Brain microvascular endothelial cell (primary cell): ENCODE results near the gene SETD7.

Experiments used
- DNase-seq: peaks from one replicate; pipeline ENCODE4 v3.0.0-alpha.2; 2020
- H3K27ac ChIP-seq: fragments of 250-450 bp; sonication (Bioruptor Pico); 2 replicates; pipeline ENCODE4 v1.5.1; 2020; ENCODE audit warnings: mild to moderate bottlenecking, moderate library complexity
- H3K27me3 ChIP-seq: fragments of 250-450 bp; sonication (Bioruptor Pico); replicated peaks from 2 replicates; pipeline ENCODE4 v1.5.1; 2020; ENCODE audit warnings: mild to moderate bottlenecking
- H3K36me3 ChIP-seq: fragments of 250-450 bp; sonication (Bioruptor Pico); replicated peaks from 2 replicates; pipeline ENCODE4 v1.5.1; 2020; ENCODE audit warnings: mild to moderate bottlenecking
- H3K4me3 ChIP-seq: 2 replicates; pipeline ENCODE4 v1.5.1; 2011; ENCODE audit warnings: low read depth, mild to moderate bottlenecking, control low read depth, low read length, moderate library complexity
- in situ Hi-C: cut with HindIII; loops from 2 replicates; pipeline ENCODE4 v1.10.0; 2017; ENCODE audit warnings: low sequenced_read_pairs, low pct_ligation_motif_present
- TF ChIP-seq, protein P1 (sequence below): IDR thresholded peaks from 2 replicates; pipeline ENCODE4 v1.5.1; 2011; ENCODE audit warnings: low read depth, mild to moderate bottlenecking, moderate library complexity, low read length, control low read depth, inconsistent platforms; ENCODE audit errors: missing control alignments

Gene SETD7

GRCh38 chr4:139556071-139556723, at the start of gene SETD7:
Gene SETD7, minus strand, starts transcription at chr4:139556219. Its CDS starts 82 bp downstream, at chr4:139556137.
- peak; percentile 72 for DNase-seq
- Histone ChIP-seq H3K27ac (peak within 1 kb of the TSS; percentile 93), H3K4me3 (peak within 1 kb of the TSS; percentile 85), H3K27me3 (no peaks in the 10 kb centered on the region), H3K36me3 (no peaks in the 10 kb centered on the region)
- in situ Hi-C loops: no loop called here
- TF ChIP-seq, protein P1, sequence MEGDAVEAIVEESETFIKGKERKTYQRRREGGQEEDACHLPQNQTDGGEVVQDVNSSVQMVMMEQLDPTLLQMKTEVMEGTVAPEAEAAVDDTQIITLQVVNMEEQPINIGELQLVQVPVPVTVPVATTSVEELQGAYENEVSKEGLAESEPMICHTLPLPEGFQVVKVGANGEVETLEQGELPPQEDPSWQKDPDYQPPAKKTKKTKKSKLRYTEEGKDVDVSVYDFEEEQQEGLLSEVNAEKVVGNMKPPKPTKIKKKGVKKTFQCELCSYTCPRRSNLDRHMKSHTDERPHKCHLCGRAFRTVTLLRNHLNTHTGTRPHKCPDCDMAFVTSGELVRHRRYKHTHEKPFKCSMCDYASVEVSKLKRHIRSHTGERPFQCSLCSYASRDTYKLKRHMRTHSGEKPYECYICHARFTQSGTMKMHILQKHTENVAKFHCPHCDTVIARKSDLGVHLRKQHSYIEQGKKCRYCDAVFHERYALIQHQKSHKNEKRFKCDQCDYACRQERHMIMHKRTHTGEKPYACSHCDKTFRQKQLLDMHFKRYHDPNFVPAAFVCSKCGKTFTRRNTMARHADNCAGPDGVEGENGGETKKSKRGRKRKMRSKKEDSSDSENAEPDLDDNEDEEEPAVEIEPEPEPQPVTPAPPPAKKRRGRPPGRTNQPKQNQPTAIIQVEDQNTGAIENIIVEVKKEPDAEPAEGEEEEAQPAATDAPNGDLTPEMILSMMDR: peak; percentile 7

GRCh38 chr4:139605516-139605915, 49.5 kb upstream of the SETD7 start:
- TF ChIP-seq, protein P1: no peak
- H3K36me3 ChIP-seq: no peaks in the 10 kb centered on the region
- H3K4me3 ChIP-seq: no peak overlapping the region
- DNase-seq: no peak
- H3K27me3 ChIP-seq: no peaks in the 10 kb centered on the region
- no peak overlapping the region for H3K27ac ChIP-seq
- in situ Hi-C loops: no loop called here

DNA sequence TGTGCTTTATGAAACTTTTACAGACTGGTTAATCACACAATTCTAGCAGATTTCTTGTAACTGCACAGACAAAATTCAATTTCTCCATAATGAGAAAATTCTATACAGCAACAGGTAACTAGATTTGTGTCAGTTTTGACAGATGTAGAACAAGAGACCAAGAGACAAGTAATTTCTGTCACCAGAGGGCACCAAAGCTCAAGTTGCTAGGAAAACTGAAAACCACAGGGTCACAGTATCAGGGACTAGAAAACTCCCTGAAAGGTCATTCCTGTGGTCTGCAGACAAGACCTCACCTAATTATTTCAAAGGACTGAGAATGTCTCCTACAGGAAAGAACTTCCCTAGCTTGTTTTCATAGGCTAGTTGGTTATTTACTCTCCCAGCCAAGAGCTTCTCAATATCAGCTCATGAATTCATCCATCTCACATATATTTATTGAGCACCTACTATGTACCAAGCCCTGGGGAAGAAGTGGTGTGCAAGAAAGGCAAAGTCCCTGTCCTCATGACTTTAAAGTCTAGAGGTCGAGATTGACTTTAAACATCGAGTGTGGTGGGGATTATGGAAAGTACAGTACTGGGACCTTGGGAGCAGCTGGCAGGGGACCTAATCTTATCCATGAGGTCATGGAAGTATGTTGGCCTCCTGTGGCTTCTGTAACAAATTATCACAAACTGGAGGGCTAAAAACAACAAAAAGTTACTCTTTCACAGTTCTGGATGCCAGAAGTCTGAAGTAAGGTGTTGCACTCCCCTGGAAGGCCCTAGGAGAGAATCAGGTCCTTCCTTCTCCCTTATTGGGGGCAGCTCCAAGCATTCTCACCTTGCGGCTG, 47.8 kb upstream of the SETD7 start:
- Histone ChIP-seq H3K36me3 (no peaks in the 10 kb centered on the region), H3K27me3 (no peaks in the 10 kb centered on the region), H3K27ac (no peak overlapping the region), H3K4me3 (no peak overlapping the region)
- TF ChIP-seq, protein P1: peak; percentile 66
- DNase-seq: peak; percentile 65
- in situ Hi-C loops: no loop called here

DNA sequence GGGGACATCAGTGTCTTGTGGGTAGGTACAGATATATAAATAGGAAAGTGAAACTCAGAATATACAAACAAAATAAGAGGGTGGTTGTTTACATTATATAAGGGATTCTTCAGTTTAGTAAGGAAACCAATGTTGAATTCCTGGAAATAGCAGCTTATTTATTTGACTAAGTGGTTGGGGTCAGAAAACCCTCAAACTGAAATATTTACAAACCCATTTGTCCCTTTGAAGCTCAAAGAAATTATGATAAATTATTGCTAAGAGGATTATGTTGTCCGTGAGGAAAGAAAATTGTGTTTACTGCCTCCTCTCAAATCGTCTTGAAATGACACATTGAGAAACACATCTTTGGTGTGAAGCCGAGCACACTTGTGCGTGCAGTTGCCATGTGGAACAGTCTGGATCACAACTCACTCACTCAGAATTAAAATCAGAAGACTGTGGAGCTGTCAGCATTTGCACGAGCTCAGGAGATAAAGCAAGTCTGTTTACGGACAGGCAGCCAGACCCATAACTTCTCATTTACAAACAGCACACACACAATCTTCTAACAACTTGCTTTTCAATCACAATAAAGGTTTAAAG, 46.8 kb upstream of the SETD7 start:
- H3K27me3 ChIP-seq: no peaks in the 10 kb centered on the region
- H3K4me3 ChIP-seq: no peak overlapping the region
- in situ Hi-C loops: no loop called here
- no peak for DNase-seq
- H3K36me3 ChIP-seq: no peaks in the 10 kb centered on the region
- TF ChIP-seq, protein P1: no peak
- H3K27ac ChIP-seq: no peak overlapping the region

DNA sequence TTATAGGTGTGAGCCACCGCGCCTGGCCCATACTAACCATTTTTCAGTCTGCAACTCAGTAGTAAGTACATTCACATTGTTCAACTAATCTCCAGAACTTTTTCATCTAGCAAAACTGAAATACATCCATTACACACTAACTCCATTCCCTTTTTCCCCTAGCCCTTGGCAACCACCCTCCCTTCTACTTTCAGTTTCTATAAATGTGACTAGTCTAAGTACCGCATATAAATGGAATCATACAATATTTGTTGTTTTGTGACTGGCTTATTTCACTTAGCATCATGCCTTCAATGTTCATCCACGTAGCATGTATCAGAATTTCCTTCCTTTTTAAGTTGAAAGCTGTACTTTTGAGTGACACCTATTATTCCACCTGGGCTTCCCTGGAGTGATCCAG, 44.6 kb upstream of the SETD7 start:
- Histone ChIP-seq H3K36me3 (no peaks in the 10 kb centered on the region), H3K27ac (peak overlapping the region; percentile 19), H3K27me3 (no peaks in the 10 kb centered on the region), H3K4me3 (no peak overlapping the region)
- in situ Hi-C loops: no loop called here
- TF ChIP-seq, protein P1: no peak
- no peak for DNase-seq
